Hematopoietic multipotent progenitor cell treated with erythropoietin and hydrocortisone succinate and interleukin-3 and kit ligand, for 15 days (in vitro differentiated cells): ENCODE data around the gene OLIG1.

Experiments used
- DNase-seq: peaks from one replicate; pipeline ENCODE4 v3.0.0-alpha.2; 2015; ENCODE audit warnings: low spot score

The OLIG1 gene

DNA sequence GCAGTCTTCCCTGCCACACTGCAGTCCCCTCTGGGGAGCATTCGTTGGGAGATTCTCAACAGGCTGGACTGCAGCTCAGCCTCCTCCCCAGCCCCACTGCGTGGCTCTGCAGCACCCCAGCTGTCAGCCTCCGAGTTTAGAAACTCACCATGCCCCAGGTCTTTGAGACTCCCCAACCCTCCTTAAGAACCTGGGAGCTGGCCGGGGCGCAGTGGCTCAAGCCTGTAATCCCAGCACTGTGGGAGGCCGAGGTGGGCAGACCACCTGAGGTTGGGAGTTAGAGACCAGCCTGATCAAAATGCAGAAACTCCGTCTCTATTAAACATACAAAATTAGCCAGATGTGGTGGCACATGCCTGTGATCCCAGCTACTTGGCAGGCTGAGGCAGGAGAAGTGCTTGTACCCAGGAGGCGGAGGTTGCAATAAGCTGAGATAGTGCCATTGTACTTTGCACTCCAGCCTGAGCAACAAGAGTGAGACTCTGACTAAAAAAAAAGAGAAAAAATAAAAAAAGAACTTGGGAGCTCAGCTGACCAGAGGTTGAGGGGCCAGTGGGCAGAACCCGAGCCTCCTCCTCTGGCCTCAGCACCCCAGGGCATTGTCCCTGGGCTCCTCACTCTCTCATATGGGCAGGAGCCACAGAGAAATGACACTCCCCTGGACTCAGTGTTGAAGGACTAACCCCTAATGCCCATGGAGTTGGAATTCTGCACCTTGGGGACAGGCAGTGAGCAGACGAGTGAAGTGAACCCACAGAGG lies 38.6 kb upstream of the OLIG1 start:
- DNase-seq, result no peak

DNA sequence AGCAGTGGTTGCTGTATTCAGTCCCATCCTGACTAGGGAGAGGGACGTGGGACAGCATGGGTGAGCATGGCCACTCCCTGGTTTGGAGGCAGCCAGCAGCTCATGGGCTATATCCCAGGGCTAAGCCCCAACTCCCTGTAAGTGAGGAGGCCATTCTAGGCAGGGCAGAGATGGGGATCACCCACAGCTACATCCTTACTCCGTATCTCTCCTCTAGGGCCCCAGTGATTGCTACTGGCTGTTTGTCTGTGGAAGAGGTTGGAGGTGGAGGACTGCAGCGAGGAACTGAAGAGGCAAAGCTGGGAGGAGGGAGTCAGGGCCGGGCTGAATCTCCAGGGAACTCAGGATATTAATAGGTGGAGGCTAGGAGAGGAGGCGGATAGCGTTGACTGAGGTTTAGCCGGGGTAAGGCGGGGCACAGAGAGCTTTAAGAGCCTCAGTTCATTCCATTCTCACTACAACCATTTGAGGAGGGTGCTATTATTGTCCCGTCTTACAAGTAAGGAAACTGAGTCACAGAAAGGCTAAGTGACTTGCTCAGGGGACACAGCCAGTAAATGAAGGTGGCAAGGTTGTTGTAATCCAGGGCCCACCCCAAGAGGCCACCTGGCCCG lies 37.4 kb upstream of the OLIG1 start:
- DNase-seq, result no peak

- DNase-seq, result no peak
Observed at GRCh38 chr21:33033094-33033951, 36.6 kb upstream of the OLIG1 start.

- DNase-seq, result no peak
Observed at GRCh38 chr21:33033961-33034413, 36.0 kb upstream of the OLIG1 start.

DNA sequence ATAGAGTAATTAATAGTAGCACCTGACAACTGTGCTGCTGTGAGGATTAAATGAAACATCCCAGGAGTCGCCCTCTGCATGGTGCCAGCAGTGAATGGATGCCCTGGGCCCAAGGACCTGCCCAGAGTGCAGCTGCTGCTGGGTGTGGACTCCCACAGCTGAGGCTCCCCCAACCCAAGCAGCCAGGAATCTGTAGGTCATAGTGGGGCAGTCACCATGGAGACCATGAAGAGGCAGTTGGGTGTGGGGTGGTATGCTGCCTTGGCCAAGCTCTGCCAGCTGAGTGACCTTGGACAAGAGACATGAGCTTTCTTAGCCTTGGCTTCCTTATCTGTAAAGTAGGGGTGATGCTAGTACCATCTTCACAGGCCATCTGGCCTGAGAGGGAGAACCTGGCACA lies 34.8 kb upstream of the OLIG1 start:
- DNase-seq, result no peak

GRCh38 chr21:33036430-33037162 lies 33.3 kb upstream of the OLIG1 start:
- DNase-seq, result no peak

GRCh38 chr21:33037501-33037900 lies 32.4 kb upstream of the OLIG1 start:
- DNase-seq, result no peak

DNA sequence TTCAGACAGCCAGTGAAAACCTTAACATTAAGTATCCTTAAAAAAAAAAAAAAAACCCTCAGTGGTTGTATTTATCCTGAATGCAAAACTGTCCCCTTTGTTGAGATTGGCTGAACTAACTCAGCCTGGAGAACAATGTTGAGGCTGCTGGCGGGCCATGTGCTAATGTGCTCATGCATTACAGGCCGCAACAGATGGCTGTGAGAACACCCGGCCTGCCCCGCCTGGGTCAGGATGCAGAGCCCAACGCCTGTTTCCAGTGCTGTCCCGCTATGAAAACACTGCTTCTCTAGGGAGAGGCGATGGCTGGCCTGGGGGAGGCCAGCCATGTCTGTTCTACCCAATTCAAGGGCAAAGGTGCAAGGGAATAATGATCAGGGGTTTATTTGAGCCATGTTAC lies 30.4 kb upstream of the OLIG1 start:
- no peak for DNase-seq

DNA sequence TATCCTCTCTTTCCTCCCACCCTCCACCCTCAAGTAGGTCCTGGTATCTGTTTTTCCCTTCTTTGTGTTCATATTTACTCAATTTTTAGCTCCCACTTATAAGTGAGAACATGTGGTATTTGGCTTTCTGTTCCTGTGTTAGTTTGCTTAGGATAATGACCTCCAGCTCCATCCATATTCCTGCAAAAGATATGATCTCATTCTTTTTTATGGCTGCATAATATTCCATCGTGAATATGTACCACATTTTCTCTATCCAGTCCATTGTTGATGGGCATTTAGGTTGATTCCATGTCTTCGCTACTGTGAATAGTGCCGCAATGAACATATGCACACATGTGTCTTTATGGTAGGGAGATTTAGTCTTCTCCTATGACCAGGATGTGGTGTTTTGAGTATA lies 29.7 kb upstream of the OLIG1 start:
- DNase-seq, result no peak

- no peak for DNase-seq
Observed at GRCh38 chr21:33041981-33042380, 28.0 kb upstream of the OLIG1 start.

GRCh38 chr21:33042812-33043211 lies 27.1 kb upstream of the OLIG1 start:
- no peak for DNase-seq

- DNase-seq, result no peak
Observed at GRCh38 chr21:33046455-33046854, 23.5 kb upstream of the OLIG1 start.

- no peak for DNase-seq
Observed at GRCh38 chr21:33047231-33047630, 22.7 kb upstream of the OLIG1 start.

- no peak for DNase-seq
Observed at GRCh38 chr21:33051925-33052324, 18.0 kb upstream of the OLIG1 start.

DNA sequence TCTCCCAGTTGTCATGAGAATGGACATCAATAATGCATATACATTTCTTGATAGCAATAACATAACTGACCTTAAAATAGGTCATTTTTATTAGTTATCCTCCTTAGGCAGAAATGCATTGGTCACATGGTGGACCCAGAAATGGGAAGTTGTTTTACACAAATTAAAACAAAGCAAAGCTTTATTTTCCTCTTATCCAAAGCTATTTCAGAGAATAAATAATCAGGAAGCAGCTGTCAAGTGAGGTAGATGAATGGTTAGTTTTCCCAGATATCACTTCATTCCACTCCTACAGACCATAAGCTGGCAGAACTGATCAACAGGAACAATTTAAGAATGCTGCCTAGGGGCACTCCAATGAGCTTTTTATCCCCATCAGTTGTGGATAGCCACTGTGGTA lies 16.0 kb upstream of the OLIG1 start:
- no peak for DNase-seq

- DNase-seq, result no peak
Observed at GRCh38 chr21:33055991-33056390, 13.9 kb upstream of the OLIG1 start.

GRCh38 chr21:33057385-33057940 lies 12.5 kb upstream of the OLIG1 start:
- DNase-seq, result no peak

- DNase-seq, result peak; percentile 42
Observed at GRCh38 chr21:33058527-33058926, 11.4 kb upstream of the OLIG1 start.

DNA sequence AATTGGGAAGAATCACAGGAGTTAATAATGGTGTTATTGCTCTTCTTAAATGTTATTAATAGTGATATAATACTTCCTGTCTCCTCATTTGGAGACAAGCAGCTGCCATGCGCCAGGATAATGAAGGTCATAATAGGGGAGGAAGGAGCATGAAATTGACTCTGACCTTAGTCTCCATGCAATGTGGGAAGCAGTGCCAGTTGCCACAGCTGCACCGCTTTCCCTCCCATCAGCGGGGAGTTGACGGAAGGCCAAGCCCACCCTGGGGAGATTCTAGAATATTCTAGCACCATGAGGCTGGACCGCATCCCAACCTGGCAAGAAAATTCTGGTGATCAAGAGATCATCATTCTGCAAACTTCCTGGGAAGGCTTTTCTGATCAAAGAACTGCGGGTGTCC lies 11.0 kb upstream of the OLIG1 start:
- DNase-seq, result no peak

- no peak for DNase-seq
Observed at GRCh38 chr21:33059380-33059841, 10.5 kb upstream of the OLIG1 start.

DNA sequence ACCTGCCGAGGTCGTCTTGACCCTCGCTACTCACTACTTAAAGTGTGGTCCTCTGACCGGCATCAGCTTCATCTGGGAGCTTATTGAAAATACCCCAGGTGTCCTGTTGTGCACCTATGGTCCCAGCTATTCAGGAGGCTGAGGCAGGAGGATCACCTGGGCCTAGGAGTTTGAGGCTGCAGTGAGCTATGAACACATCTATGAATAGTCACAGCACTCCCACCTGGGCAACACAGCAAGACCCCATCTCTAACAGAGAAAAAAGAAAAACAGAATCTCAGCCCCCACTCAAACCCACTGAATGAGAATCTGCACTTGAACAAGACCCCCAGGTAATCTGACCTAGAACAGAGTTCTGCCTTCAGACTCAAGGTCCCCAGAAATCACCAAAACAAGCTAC lies 8.7 kb upstream of the OLIG1 start:
- no peak for DNase-seq

- DNase-seq, result peak; percentile 46
Observed at GRCh38 chr21:33063375-33063883, 6.5 kb upstream of the OLIG1 start.
